Mucosa of descending colon (tissue), 3 donors: ENCODE data around the gene CCDC188. TPM values are rescaled to one million over a fixed set of nuclear protein-coding genes. Genes with fewer than 3 reads are reported as not detected.

Experiments used
- ATAC-seq: fragments of 200-7000 bp; cut with Tn5 transposase; one replicate; pipeline ENCODE4 v1.9.1; 2020; ENCODE audit warnings: mild to moderate bottlenecking, moderate library complexity
- DNase-seq, 3 donors: peaks; one replicate each; pipeline ENCODE4 v3.0.0-alpha.2; 2020
- H3K36me3 ChIP-seq: fragments of 200-600 bp; one replicate; pipeline ENCODE4 v1.8.0; 2021; ENCODE audit warnings: low read depth, mild to moderate bottlenecking
- H3K4me1 ChIP-seq: fragments of 200-600 bp; one replicate; pipeline ENCODE4 v1.8.0; 2021; ENCODE audit warnings: low read depth, mild to moderate bottlenecking
- H3K4me3 ChIP-seq: fragments of 200-600 bp; one replicate; pipeline ENCODE4 v1.8.0; 2021; ENCODE audit warnings: mild to moderate bottlenecking
- H3K9me3 ChIP-seq: fragments of 200-600 bp; one replicate; pipeline ENCODE4 v1.8.0; 2021; ENCODE audit warnings: mild to moderate bottlenecking
- intact Hi-C, 2 donors: fragments of 100-400 bp; cut with DNase I in 1 of 2; cut with micrococcal nuclease in 1 of 2; formaldehyde crosslinking; loops; one replicate each; pipeline versions ENCODE4 v1.11.0 to v1.11.1; 2022; cut with DNase I, micrococcal nuclease
- total RNA-seq, 3 donors: library from RNA; stranded (reverse); fragmentation: NEBNext Ultra II Directional in 2 of 3; extraction: Animal tissue kit (Norgen Biotek cat#: 25700) in 2 of 3; gene quantifications; one replicate each; pipeline versions ENCODE4 v1.2.1 to v1.2.4, GENCODE V29; 2021 to 2023
- TF ChIP-seq, protein P1 (sequence below): fragments of 200-600 bp; IDR thresholded peaks from one replicate; pipeline ENCODE4 v1.8.0; 2022; ENCODE audit warnings: antibody characterized with exemption, mild to moderate bottlenecking
- donor health status: DM: no; HTN: no; CAD: no; lungs with moderate emphysema.
- donor health status: DM: no; HTN: no; CAD: no.
- donor health status: DM: no; HTN: yes; CAD: no.

Gene CCDC188
- total RNA-seq, 3 donors from 2014 or later, result 0.41 to 0.98 (median 0.65) TPM

- Histone ChIP-seq H3K4me3 (no peak overlapping the region), H3K36me3 (no peaks in the 10 kb centered on the region), H3K4me1 (no peaks in the 10 kb centered on the region), H3K9me3 (no peaks in the 10 kb centered on the region)
- ATAC-seq, result no peak
- no peak for DNase-seq
- TF ChIP-seq, protein P1, sequence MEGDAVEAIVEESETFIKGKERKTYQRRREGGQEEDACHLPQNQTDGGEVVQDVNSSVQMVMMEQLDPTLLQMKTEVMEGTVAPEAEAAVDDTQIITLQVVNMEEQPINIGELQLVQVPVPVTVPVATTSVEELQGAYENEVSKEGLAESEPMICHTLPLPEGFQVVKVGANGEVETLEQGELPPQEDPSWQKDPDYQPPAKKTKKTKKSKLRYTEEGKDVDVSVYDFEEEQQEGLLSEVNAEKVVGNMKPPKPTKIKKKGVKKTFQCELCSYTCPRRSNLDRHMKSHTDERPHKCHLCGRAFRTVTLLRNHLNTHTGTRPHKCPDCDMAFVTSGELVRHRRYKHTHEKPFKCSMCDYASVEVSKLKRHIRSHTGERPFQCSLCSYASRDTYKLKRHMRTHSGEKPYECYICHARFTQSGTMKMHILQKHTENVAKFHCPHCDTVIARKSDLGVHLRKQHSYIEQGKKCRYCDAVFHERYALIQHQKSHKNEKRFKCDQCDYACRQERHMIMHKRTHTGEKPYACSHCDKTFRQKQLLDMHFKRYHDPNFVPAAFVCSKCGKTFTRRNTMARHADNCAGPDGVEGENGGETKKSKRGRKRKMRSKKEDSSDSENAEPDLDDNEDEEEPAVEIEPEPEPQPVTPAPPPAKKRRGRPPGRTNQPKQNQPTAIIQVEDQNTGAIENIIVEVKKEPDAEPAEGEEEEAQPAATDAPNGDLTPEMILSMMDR, result no peak
- intact Hi-C loops, result no loop called here
Observed at GRCh38 chr22:20143883-20144665, 6.8 kb downstream of the CCDC188 start.

GRCh38 chr22:20142711-20143621 is 7.9 kb downstream of the CCDC188 start:
- Histone ChIP-seq H3K9me3 (no peaks in the 10 kb centered on the region), H3K4me1 (no peaks in the 10 kb centered on the region), H3K4me3 (no peak overlapping the region), H3K36me3 (no peaks in the 10 kb centered on the region)
- TF ChIP-seq, protein P1, result no peak
- ATAC-seq, result no peak
- intact Hi-C loops, result no loop called here
- no peak for DNase-seq

GRCh38 chr22:20141186-20142077 is 9.4 kb downstream of the CCDC188 start:
- H3K4me1 ChIP-seq, result peaks cover 3% of the 10 kb centered on the region
- no peak for DNase-seq
- TF ChIP-seq, protein P1, result no peak
- intact Hi-C loops, result no loop called here
- no peaks in the 10 kb centered on the region for H3K9me3 ChIP-seq
- no peaks in the 10 kb centered on the region for H3K36me3 ChIP-seq
- no peak overlapping the region for H3K4me3 ChIP-seq
- ATAC-seq, result no peak

DNA sequence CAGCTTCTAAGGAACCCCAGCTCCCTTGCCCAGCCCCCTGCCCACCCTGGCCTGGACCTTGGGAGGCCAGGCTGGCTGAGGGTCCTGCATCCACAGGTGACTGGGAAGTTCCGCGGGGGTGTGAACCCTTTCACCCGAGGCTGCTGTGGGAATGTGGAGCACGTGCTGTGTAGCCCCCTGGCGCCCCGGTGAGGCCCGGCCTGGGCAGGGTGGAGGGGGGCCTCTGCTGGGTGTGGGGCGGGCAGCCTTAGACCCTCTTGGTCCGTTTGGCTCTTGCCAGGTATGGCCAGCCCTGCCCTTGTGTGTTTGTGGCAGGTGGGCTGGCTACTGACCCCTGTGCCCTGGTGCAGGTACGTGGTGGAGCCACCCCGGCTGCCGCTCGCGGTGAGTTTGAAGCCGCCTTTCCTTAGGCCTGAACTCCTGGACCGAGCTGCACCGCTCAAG is 10.3 kb downstream of the CCDC188 start:
- TF ChIP-seq, protein P1, result no peak
- Histone ChIP-seq H3K36me3 (no peaks in the 10 kb centered on the region), H3K4me3 (no peak overlapping the region), H3K4me1 (peaks cover 3% of the 10 kb centered on the region), H3K9me3 (no peaks in the 10 kb centered on the region)
- DNase-seq (no peak), ATAC-seq (no peak)
- intact Hi-C loops, result no loop called here

GRCh38 chr22:20140107-20140445 is 10.8 kb downstream of the CCDC188 start:
- Histone ChIP-seq H3K36me3 (no peaks in the 10 kb centered on the region), H3K4me1 (peaks cover 3% of the 10 kb centered on the region), H3K9me3 (no peaks in the 10 kb centered on the region), H3K4me3 (no peak overlapping the region)
- TF ChIP-seq, protein P1, result no peak
- intact Hi-C loops, result no loop called here
- DNase-seq (no peak), ATAC-seq (no peak)
